GM12892 (cell line): ENCODE results near the gene ADAM23.

Experiments used
- DNase-seq: peaks from one replicate; pipeline ENCODE4 v3.0.0; 2011; ENCODE audit not compliant: insufficient read length
- FAIRE-seq: peaks from 2 replicates; lab custom pipeline; 2011; peaks lifted over from hg19 to GRCh38; lab: Jason Lieb, UNC
- POLR2A ChIP-seq: IDR thresholded peaks from 2 replicates; pipeline ENCODE4 v1.6.1; 2011; ENCODE audit warnings: low read depth, low read length, control low read depth
- POLR2AphosphoS5 ChIP-seq: IDR thresholded peaks from 2 replicates; pipeline ENCODE4 v1.6.1; 2011; ENCODE audit warnings: low read depth, low read length, control low read depth
- TAF1 ChIP-seq: IDR thresholded peaks from 2 replicates; pipeline ENCODE4 v1.6.1; 2011; ENCODE audit warnings: low read depth, mild to moderate bottlenecking, control low read depth, low read length, borderline replicate concordance

Gene ADAM23

DNA sequence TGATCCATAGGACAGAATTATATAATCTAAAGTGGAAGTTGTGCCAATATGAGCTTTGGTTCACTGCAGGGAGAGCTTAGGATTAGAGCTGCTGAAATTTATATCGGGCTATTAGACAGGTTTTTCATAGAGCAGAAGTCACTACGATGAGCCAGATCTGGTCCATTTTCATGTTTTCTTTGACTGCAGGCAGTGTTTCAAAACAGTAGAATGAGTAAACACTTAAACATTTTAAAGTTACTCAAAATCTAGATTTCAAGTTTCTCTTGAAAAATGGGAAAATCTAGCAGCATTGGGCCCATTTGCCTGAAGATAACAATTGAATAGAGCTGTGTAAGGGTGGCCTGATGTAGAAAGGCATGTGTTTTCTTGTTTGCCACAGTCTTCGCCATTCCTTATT lies 14.5 kb upstream of the ADAM23 start:
- no peak for FAIRE-seq
- no peak for DNase-seq
- no peak for TF ChIP-seq POLR2AphosphoS5
- TF ChIP-seq TAF1 = no peak
- TF ChIP-seq POLR2A = no peak

DNA sequence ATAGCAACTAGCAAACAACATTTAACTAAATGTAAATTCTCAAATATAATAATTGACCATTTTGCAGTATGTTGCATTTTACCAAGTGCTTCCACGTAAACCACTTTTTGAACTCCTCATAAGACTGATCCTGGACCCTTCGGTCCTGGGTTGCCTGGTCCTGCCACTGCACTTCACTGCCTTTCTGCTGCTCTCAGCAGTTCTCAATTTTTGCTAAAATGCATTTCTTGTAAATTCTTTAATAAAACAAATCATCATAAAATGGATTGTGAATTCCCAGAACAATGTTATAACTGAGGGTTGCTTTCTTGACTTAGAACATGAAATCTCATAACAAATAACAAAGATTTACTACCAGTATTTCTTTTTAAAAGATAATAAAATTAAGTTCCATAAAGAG lies 12.9 kb upstream of the ADAM23 start:
- FAIRE-seq (no peak), DNase-seq (no peak)
- TF ChIP-seq POLR2AphosphoS5 (no peak), POLR2A (no peak), TAF1 (no peak)

DNA sequence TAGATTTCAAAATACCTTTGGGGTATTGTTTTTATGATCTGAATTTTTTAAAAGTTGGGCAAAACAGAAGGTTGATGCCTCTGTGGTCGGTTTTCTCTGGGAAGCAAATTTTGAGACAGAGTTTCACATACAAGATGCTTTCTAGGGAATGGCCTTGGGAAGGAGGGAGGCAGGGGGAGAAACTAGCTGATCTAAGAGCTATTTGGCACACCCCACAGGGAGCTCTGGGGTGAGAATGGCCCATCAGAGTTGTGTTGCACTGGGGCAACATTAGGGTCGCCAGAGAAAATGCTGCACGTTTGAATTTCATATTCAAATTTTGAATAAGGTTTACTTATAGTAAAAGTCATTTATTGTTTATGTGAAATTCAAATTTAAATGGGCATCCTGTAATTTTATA lies 11.9 kb upstream of the ADAM23 start:
- FAIRE-seq (no peak), DNase-seq (no peak)
- TF ChIP-seq TAF1 = no peak
- no peak for TF ChIP-seq POLR2AphosphoS5
- TF ChIP-seq POLR2A = no peak

DNA sequence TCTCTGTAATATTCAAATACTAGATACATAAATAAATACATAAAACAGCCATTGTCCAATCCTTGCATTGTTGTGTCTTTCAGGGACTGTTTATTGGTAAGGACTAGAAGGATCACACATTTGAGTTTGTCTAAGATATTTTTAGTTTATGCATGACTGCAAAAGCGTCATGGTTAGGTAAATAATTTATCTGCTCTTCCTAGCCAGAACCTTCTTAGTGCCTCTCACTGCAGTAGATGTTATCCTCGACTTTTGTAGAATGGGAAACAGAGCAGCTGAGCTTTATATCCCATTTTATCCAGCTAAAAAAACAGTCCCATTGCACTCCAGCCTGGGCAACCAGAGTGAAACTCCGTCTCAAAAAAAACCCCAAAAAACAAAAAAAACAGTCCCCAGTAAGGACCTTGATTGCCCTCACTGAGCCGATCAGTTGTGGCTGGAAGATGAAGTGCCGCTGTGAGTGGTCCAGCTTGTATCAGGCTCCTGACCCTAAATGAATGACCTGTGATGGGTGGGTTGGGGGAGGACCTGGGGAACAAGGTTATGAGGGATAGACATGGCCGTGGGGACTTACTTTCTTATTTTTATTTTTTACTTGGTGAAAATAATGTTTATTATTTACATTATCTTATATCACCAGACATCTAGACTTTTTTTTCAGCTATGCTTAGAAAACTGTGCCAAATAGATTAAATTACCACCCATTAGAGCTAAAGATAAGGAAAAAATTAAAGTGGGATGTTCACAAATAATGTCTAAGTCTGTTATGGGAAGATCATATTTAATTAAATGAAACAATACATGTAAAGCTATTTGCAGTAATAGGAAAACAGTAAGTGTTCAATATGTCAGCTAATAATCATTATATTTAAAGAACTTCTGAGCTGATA lies 10.9 kb upstream of the ADAM23 start:
- TF ChIP-seq POLR2A (no peak), POLR2AphosphoS5 (no peak), TAF1 (no peak)
- FAIRE-seq (no peak), DNase-seq (no peak)

DNA sequence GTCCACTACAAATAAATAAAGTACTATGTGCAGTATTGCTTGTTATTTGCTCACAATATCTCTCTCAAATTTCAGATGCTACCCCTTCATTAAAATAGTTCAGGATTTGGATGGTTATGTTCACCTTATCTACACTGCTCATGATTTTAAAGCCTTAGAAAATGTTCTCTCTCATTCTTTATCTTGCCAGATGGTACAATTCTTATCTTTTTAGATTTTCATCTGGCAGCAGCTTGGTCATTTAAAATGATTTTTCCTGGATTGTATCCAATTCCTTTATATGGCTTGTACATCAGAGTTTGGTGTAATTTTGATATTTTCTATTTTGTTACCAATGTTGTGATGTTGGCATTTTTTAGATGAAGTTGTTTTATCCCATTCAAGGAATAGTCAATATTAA lies 10.1 kb upstream of the ADAM23 start:
- no peak for TF ChIP-seq POLR2AphosphoS5
- no peak for TF ChIP-seq POLR2A
- TF ChIP-seq TAF1 = no peak
- DNase-seq (no peak), FAIRE-seq (no peak)

DNA sequence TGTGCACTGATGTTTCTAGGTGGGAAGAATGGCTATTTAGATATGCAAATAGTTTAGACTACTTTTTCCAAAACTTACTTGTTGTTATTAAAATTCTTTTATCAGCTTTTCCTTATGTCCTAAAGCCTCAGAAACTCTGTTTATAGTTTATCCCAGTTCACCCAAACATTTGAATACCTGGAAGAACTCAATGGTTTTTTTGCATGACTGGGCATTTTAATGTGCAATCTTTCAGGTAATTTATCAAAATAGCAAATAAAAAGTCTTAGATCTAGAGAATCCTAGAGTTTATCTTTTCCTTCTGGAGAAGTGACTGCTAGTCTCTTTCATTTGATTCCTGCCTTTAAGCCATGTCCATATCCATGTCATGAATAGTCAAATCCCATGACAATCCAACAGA lies 9.6 kb upstream of the ADAM23 start:
- TF ChIP-seq POLR2A (no peak), TAF1 (no peak), POLR2AphosphoS5 (no peak)
- DNase-seq (no peak), FAIRE-seq (no peak)

DNA sequence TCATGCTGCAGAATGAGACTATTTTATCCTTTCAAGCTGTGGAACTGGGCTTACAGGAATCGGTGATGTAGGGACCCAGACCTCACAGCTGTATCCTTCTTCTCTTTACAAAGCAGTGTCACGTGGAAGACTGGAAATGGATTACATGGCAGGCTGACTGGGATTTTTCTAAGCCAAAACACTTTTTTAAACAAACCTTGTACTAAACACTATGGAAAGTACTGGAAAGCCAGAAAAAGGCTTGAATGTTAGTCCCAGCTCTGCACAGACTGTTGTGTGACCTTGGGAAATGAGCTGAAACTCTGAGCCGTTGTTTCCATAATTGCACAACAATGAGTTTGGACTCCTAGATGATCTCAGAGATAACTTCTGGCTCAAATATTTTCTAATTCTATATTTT lies 7.6 kb upstream of the ADAM23 start:
- DNase-seq (no peak), FAIRE-seq (no peak)
- TF ChIP-seq TAF1 (no peak), POLR2AphosphoS5 (no peak), POLR2A (no peak)

DNA sequence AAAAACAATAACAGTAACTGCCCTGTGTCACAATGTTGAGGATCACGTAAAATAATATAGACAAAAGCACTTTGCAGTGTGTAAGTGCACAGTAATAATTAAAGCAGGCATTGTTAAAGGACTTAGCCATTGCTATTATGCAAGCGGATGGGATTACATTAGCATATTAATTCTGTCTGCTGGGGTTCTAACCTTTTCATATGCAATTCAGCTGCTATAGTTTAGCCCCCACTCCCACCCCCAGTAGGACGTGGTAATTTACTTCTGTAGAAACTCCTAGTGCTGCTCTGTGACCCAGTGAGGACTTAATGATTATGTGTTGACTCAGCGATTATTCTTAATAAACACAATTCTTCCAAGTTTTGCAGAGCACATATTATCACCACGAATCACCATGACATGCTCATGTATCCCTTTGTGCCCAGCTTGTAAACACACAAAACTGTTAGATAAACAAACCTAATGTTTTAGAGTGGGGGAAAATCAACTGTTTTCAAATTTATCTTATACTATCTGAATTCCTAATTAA lies 5.1 kb upstream of the ADAM23 start:
- TF ChIP-seq POLR2AphosphoS5 = no peak
- no peak for TF ChIP-seq POLR2A
- TF ChIP-seq TAF1 = no peak
- FAIRE-seq = no peak
- no peak for DNase-seq

DNA sequence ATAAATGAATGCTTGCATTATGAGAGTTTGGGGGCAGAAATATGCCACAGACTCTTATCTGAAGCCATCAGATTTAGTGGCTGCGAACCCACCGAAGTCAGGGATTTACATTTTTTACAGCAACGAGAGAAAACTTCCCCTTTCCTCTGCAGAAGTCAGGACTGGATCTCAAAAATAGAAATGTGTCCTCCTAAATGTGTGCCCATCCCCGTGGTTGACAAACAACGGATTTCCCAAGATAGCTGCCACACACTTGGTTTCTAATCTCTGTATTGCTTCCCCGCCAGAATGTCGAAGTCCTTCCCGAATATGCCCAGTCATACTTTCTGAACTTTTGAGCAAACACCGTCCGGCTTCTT lies 879 bp upstream of the ADAM23 start:
- FAIRE-seq = peak; percentile 60
- TF ChIP-seq TAF1 = no peak
- no peak for TF ChIP-seq POLR2A
- no peak for TF ChIP-seq POLR2AphosphoS5
- DNase-seq = no peak

DNA sequence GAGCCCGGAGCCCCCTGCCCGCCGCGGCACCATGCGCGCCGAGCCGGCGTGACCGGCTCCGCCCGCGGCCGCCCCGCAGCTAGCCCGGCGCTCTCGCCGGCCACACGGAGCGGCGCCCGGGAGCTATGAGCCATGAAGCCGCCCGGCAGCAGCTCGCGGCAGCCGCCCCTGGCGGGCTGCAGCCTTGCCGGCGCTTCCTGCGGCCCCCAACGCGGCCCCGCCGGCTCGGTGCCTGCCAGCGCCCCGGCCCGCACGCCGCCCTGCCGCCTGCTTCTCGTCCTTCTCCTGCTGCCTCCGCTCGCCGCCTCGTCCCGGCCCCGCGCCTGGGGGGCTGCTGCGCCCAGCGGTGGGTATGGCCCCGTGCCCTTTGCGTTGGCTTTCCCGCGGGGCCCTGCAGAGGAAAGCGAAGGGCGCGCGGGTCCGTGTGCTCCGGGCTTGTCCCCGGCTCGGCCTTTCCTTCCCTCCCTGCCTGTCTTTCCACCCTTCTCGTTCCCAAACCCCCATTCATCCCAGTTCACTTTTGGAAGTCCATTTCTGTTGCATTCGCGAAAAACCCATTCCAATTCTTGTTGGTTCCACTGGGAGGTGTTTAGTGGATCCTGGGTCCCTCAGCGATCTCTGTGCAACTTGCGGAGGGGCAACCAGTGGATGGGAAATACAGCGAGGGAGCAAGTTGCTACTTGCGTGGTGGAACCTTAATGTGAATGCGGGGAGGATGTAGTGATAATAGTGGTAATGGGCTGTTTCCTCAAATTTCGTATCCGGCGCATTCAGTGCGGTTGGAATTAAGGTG lies 599 bp downstream of the ADAM23 start:
- peak; percentile 53 for DNase-seq
- TF ChIP-seq POLR2A (no peak), POLR2AphosphoS5 (no peak), TAF1 (no peak)
- peak; percentile 81 for FAIRE-seq

DNA sequence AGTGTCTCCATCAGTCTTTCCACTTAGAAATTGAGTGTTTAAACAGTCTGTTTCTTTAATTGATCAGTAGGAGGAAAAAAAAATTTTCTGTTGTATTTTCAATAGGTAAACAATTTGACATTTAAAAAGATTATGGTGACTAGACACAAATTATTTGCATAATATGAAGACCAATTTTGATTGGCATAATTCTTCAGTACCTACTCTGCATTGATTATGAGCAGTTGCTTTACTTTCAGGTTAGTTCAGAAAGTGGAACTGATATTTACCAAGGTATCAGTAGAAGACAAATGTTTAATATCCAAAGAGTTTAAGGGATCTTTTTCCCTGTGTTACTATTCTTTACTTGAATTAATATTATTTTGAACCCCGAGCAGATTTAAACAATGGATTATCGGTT lies 2.6 kb downstream of the ADAM23 start:
- TF ChIP-seq POLR2A (no peak), POLR2AphosphoS5 (no peak), TAF1 (no peak)
- DNase-seq = no peak
- peak; percentile 42 for FAIRE-seq
